Caco-2 (cell line): ENCODE measurements around the gene NDC80. TPM values are rescaled to one million over a fixed set of nuclear protein-coding genes. Genes with fewer than 3 reads are reported as not detected.

Experiments used
- BruUV-seq: library from RNA; stranded (reverse); fragments of 400-500 nt; replicated peaks from 2 replicates; lab custom pipeline; 2021; lab: Mats Ljungman, UMichigan
- CTCF ChIA-PET: fragments of 300-600 bp; sonication (Branson Sonifier 250); formaldehyde crosslinking; loops from one replicate; lab custom pipeline; 2022; ENCODE audit warnings: antibody characterized with exemption; lab: Charles Lee
- POLR2A ChIA-PET: fragments of 300-600 bp; sonication (Branson Sonifier 250); formaldehyde crosslinking; loops from one replicate; lab custom pipeline; 2022; ENCODE audit warnings: antibody characterized with exemption; lab: Charles Lee
- DNase-seq, 2 experiments: peaks; one replicate each; pipeline versions ENCODE4 v3.0.0 to v3.0.0-alpha.2; 2020 to 2022
- H3K27me3 ChIP-seq: replicated peaks from 2 replicates; pipeline ENCODE4 v1.6.0; 2011; ENCODE audit warnings: low read length; ENCODE audit not compliant: control insufficient read depth, insufficient read depth
- H3K36me3 ChIP-seq: 2 replicates; pipeline ENCODE4 v1.5.1; 2011; ENCODE audit warnings: low read length; ENCODE audit not compliant: control insufficient read depth, insufficient read depth
- H3K4me1 ChIP-seq: fragments of 250-450 bp; sonication (Bioruptor Pico); 2 replicates; pipeline ENCODE4 v1.5.1; 2020; ENCODE audit warnings: mild to moderate bottlenecking
- H3K4me3 ChIP-seq: 2 replicates; pipeline ENCODE4 v1.5.1; 2011; ENCODE audit warnings: low read depth, mild to moderate bottlenecking, control low read depth, low read length
- H3K9me3 ChIP-seq: fragments of 250-450 bp; sonication (Bioruptor Pico); 2 replicates; pipeline ENCODE4 v1.5.1; 2020; ENCODE audit warnings: mild to moderate bottlenecking, moderate library complexity
- H3K27ac Mint-ChIP-seq: one replicate; pipeline ENCODE4 v1.8.0; 2022; ENCODE audit warnings: mixed read lengths; ENCODE audit not compliant: unreplicated experiment
- H3K27me3 Mint-ChIP-seq: one replicate; pipeline ENCODE4 v1.8.0; 2022; ENCODE audit warnings: mixed read lengths; ENCODE audit not compliant: insufficient read depth, unreplicated experiment
- H3K36me3 Mint-ChIP-seq: one replicate; pipeline ENCODE4 v1.8.0; 2022; ENCODE audit warnings: mild to moderate bottlenecking, mixed read lengths; ENCODE audit not compliant: insufficient read depth, unreplicated experiment
- H3K4me1 Mint-ChIP-seq: one replicate; pipeline ENCODE4 v1.8.0; 2022; ENCODE audit warnings: low read depth, mixed read lengths; ENCODE audit not compliant: unreplicated experiment
- H3K4me3 Mint-ChIP-seq: one replicate; pipeline ENCODE4 v1.8.0; 2022; ENCODE audit warnings: mild to moderate bottlenecking, moderate library complexity, mixed read lengths; ENCODE audit not compliant: unreplicated experiment
- H3K9me3 Mint-ChIP-seq: one replicate; pipeline ENCODE4 v1.8.0; 2022; ENCODE audit warnings: mixed read lengths; ENCODE audit not compliant: unreplicated experiment
- CTCF ChIP-seq, 2 experiments: fragments of 200-600 bp in 1 of 2; IDR thresholded peaks; 1 replicate in 1 of 2; 2 replicates in 1 of 2; pipeline versions ENCODE4 v1.5.1 to v1.8.0; 2011 to 2022; ENCODE audit warnings: antibody characterized with exemption in 1 of 2, control low read depth in 1 of 2, inconsistent platforms in 1 of 2, low read depth in 1 of 2, low read length in 1 of 2, mild to moderate bottlenecking in 1 of 2, moderate library complexity in 1 of 2; ENCODE audit not compliant: insufficient read depth in 1 of 2, severe bottlenecking in 1 of 2, unreplicated experiment in 1 of 2
- intact Hi-C: fragments of 100-400 bp; cut with micrococcal nuclease; formaldehyde crosslinking; loops from one replicate; pipeline ENCODE4 v1.10.0; 2022; ENCODE audit not compliant: unreplicated experiment
- total RNA-seq: library from RNA; stranded (reverse); gene quantifications from 2 replicates; pipeline ENCODE4 v1.2.3, GENCODE V29; 2022

Gene NDC80
- total RNA-seq, 1 experiment from 2014 or later, result 52.6 TPM

- Mint-ChIP-seq H3K4me3 (no peak overlapping the region), H3K27me3 (peaks cover 11% of the 10 kb centered on the region), H3K9me3 (no peaks in the 10 kb centered on the region), H3K36me3 (no peaks in the 10 kb centered on the region), H3K27ac (no peak overlapping the region), H3K4me1 (no peaks in the 10 kb centered on the region)
- intact Hi-C loops, result loop anchor here (10.0 kb wide), 1 partner anchor 222 kb away; no protein-coding TSS in a partner anchor
- no peaks in the 10 kb centered on the region for H3K4me1 ChIP-seq
- ChIA-PET POLR2A (no interaction called here), CTCF (no interaction called here)
- TF ChIP-seq CTCF (IDR thresholded peaks at IDR 0.05; ENCODE audit: insufficient read depth in 1 of 2, low read depth in 1 of 2, low read length in 1 of 2, severe bottlenecking in 1 of 2, unreplicated experiment in 1 of 2), result no peak
- no TSS peak for BruUV-seq
- H3K36me3 ChIP-seq, result no peaks in the 10 kb centered on the region
- H3K27me3 ChIP-seq, result no peaks in the 10 kb centered on the region
- no peak for DNase-seq
- no peak overlapping the region for H3K4me3 ChIP-seq
- H3K9me3 ChIP-seq, result no peaks in the 10 kb centered on the region
Measured at GRCh38 chr18:2526329-2526728, 45.0 kb upstream of the NDC80 start.

GRCh38 chr18:2529154-2529553, 42.2 kb upstream of the NDC80 start:
- intact Hi-C loops, result loop anchor here (10.0 kb wide), 1 partner anchor 224 kb away; no protein-coding TSS in a partner anchor
- Mint-ChIP-seq H3K4me1 (no peaks in the 10 kb centered on the region), H3K36me3 (no peaks in the 10 kb centered on the region), H3K27me3 (no peaks in the 10 kb centered on the region), H3K9me3 (no peaks in the 10 kb centered on the region), H3K27ac (no peak overlapping the region), H3K4me3 (no peak overlapping the region)
- ChIA-PET CTCF (no interaction called here), POLR2A (no interaction called here)
- Histone ChIP-seq H3K9me3 (no peaks in the 10 kb centered on the region), H3K27me3 (no peaks in the 10 kb centered on the region), H3K4me3 (no peak overlapping the region), H3K36me3 (no peaks in the 10 kb centered on the region), H3K4me1 (no peaks in the 10 kb centered on the region)
- DNase-seq, result no peak
- TF ChIP-seq CTCF (IDR thresholded peaks at IDR 0.05; ENCODE audit: insufficient read depth in 1 of 2, low read depth in 1 of 2, low read length in 1 of 2, severe bottlenecking in 1 of 2, unreplicated experiment in 1 of 2), result no peak
- BruUV-seq, result no TSS peak

GRCh38 chr18:2531751-2532150, 39.6 kb upstream of the NDC80 start:
- Mint-ChIP-seq H3K4me1 (no peaks in the 10 kb centered on the region), H3K36me3 (peaks cover 6% of the 10 kb centered on the region), H3K27me3 (no peaks in the 10 kb centered on the region), H3K4me3 (no peak overlapping the region), H3K27ac (no peak overlapping the region), H3K9me3 (no peaks in the 10 kb centered on the region)
- ChIA-PET POLR2A (no interaction called here), CTCF (no interaction called here)
- DNase-seq, result no peak
- Histone ChIP-seq H3K9me3 (no peaks in the 10 kb centered on the region), H3K27me3 (no peaks in the 10 kb centered on the region), H3K4me1 (no peaks in the 10 kb centered on the region), H3K36me3 (no peaks in the 10 kb centered on the region), H3K4me3 (no peak overlapping the region)
- intact Hi-C loops, result no loop called here
- no TSS peak for BruUV-seq
- no peak for TF ChIP-seq CTCF (IDR thresholded peaks at IDR 0.05; ENCODE audit: insufficient read depth in 1 of 2, low read depth in 1 of 2, low read length in 1 of 2, severe bottlenecking in 1 of 2, unreplicated experiment in 1 of 2)
